BJ (cell line): ENCODE measurements around the gene TARP.
"Not testable (repeated sequence)": the region's sequence is repeated elsewhere in the genome, so short reads cannot be mapped to it uniquely, and the experiment has no call there.

ENCODE experiments used
- CTCF ChIA-PET: fragments of 350-600 bp; formaldehyde crosslinking; extraction: SDS; loops from one replicate; lab custom pipeline; 2021; ENCODE audit warnings: antibody characterized with exemption, inconsistent platforms; lab: Yijun Ruan, JAX
- POLR2A ChIA-PET: fragments of 300-600 bp; sonication (Branson Sonifier 250); formaldehyde crosslinking; extraction: SDS; loops from one replicate; lab custom pipeline; 2021; ENCODE audit warnings: antibody characterized with exemption; lab: Charles Lee
- DNase-seq: peaks from one replicate; pipeline ENCODE4 v3.0.0-alpha.2; 2011; ENCODE audit warnings: low read depth
- H3K27me3 ChIP-seq: 2 replicates; pipeline ENCODE4 v1.6.0; 2011; ENCODE audit warnings: low read length; ENCODE audit not compliant: control insufficient read depth, insufficient read depth
- H3K36me3 ChIP-seq: 2 replicates; pipeline ENCODE4 v1.5.1; 2011; ENCODE audit warnings: low read length; ENCODE audit not compliant: control insufficient read depth, insufficient read depth
- H3K4me3 ChIP-seq: 2 replicates; pipeline ENCODE4 v1.5.1; 2011; ENCODE audit warnings: low read depth, mild to moderate bottlenecking, control low read depth, low read length
- TF ChIP-seq, protein P1 (sequence below): IDR thresholded peaks from 2 replicates; pipeline ENCODE4 v1.5.1; 2011; ENCODE audit warnings: low read depth, mild to moderate bottlenecking, control low read depth, inconsistent platforms, low read length, moderate library complexity; ENCODE audit not compliant: insufficient read depth

The TARP gene

DNA sequence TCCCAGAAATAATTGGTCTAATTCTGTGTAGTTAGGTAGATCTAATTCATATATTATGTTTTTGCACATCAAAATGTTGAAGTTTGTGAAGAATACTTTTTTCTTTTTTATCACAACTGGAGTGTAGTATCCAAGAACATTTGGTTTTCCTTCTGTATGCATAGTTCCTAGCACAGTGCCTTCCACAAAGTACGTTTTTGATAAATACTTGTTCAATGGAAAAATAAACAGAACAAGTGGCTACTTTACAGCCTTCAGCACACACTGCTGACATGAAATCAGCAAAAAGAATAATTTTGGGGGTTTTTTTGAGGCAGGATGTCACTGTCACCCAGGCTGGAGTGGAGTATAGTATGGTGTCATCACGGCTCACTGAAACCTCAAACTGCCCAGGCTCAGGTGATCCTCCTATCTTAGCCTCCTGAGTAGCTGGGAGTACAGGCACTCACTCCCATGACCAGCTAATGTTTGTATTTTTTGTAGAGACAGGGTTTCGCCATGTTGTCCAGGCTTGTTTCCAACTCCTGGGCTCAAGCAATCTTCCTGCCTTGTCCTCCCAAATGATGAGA, 27.9 kb downstream of the TARP start:
- no peak for DNase-seq
- POLR2A ChIA-PET = no interaction called here
- H3K27me3 ChIP-seq = no peaks in the 10 kb centered on the region
- CTCF ChIA-PET = no interaction called here
- TF ChIP-seq, protein P1, sequence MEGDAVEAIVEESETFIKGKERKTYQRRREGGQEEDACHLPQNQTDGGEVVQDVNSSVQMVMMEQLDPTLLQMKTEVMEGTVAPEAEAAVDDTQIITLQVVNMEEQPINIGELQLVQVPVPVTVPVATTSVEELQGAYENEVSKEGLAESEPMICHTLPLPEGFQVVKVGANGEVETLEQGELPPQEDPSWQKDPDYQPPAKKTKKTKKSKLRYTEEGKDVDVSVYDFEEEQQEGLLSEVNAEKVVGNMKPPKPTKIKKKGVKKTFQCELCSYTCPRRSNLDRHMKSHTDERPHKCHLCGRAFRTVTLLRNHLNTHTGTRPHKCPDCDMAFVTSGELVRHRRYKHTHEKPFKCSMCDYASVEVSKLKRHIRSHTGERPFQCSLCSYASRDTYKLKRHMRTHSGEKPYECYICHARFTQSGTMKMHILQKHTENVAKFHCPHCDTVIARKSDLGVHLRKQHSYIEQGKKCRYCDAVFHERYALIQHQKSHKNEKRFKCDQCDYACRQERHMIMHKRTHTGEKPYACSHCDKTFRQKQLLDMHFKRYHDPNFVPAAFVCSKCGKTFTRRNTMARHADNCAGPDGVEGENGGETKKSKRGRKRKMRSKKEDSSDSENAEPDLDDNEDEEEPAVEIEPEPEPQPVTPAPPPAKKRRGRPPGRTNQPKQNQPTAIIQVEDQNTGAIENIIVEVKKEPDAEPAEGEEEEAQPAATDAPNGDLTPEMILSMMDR = no peak
- H3K36me3 ChIP-seq = no peaks in the 10 kb centered on the region
- no peak overlapping the region for H3K4me3 ChIP-seq

DNA sequence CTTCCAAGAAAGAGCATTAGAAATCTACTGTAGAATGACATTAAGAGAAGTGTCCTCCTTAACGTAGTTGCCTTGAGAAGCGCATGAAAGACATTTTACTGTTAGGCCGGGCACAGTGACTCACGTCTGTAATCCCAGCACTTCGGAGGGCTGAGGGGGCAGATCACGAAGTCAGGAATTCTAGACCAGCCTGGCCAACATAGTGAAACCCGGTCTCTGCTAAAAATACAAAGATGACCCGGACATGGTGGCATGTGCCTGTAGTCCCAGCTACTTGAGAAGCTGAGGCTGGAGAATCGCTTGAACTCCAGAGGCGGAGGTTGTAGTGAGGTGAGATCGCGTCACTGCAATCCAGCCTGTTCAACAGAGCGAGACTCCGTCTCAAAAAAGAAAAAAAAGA, 28.9 kb downstream of the TARP start:
- TF ChIP-seq, protein P1 = no peak
- Histone ChIP-seq H3K36me3 (no peaks in the 10 kb centered on the region), H3K27me3 (no peaks in the 10 kb centered on the region), H3K4me3 (no peak overlapping the region)
- POLR2A ChIA-PET = no interaction called here
- no peak for DNase-seq
- CTCF ChIA-PET = interaction anchor here (0.7 kb wide), 1 partner anchor 57 kb away, joined by 3 read pairs; no protein-coding TSS in a partner anchor

DNA sequence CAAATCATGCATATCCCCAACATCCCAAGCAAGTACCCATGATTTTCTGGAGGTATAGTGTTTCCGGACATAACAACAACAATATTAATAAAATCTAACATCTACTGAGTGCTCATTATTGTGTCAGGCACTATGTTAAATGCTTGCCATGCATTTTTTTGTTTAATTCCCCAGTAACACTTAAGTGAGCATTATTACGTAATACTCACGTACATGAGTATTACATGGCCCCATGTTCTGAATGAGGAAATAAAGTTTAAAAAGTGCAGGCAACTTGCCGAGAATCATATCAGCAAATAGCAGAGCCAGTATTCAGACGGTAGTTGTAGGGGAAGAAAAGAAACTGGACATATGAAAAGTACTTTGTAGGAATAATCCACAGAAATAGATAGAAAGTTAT, 30.1 kb downstream of the TARP start:
- H3K4me3 ChIP-seq, H3K27me3 ChIP-seq, CTCF ChIA-PET, POLR2A ChIA-PET, H3K36me3 ChIP-seq, DNase-seq: not testable (repeated sequence)

DNA sequence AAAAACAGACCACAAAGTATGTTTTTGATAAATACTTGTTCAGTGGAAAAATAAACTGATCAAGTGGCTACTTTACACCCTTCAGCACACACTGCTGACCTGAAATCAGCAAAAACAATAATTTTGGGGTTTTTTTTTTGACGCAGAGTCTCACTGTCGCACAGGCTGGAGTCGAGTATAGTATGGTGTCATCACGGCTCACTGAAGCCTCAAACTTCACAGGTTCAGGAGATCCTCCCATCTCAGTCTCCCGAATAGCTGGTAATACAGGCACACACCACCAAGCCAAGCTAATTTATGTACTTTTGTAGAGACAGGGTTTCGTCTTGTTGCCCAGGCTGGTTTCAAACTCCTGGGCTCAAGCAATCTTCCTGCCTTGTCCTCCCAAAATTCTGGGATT, 30.6 kb downstream of the TARP start:
- TF ChIP-seq, protein P1 = no peak
- ChIA-PET POLR2A (no interaction called here), CTCF (no interaction called here)
- Histone ChIP-seq H3K4me3 (no peak overlapping the region), H3K27me3 (no peaks in the 10 kb centered on the region), H3K36me3 (no peaks in the 10 kb centered on the region)
- no peak for DNase-seq

DNA sequence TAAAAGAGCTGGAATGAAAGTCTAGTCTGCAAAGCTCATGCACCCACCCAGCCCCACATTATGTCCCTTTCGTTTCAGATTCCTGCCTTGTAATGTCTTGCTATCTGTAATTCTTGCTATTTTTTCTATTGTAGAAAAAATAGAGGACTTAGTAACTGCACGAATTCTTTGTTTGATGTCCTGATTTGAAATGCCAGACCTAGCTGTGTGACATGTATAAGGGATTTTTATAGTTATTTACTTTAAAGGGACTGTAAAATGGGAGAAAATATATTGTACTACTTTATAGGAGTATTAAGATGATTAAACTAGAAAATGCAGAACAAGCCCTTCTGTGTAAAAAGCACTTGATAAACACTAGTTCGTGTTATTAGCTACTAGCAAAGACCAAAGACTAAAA, 32.4 kb downstream of the TARP start:
- H3K36me3 ChIP-seq = no peaks in the 10 kb centered on the region
- H3K27me3 ChIP-seq = no peaks in the 10 kb centered on the region
- ChIA-PET POLR2A (no interaction called here), CTCF (no interaction called here)
- DNase-seq = no peak
- no peak overlapping the region for H3K4me3 ChIP-seq
- TF ChIP-seq, protein P1 = no peak

DNA sequence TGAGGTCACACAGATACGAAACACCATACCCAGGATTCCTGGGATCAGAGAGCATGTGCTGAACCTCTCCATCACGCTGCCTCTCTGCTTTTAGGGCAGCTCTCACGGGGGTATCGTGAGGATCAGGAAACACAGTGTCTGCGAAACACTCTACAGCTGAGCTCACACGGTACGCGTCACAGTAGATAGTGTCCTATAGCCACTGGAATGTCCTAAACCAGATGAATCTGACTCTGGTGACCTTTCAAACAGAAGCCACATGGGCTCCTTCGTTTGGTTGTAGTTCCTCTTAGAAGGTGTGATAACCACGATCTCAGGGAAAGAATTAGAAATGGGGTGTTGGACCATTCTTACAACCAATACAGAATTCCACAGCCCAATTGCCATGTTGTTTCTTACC, 34.3 kb downstream of the TARP start:
- H3K27me3 ChIP-seq, DNase-seq, H3K4me3 ChIP-seq, CTCF ChIA-PET, H3K36me3 ChIP-seq, POLR2A ChIA-PET: not testable (repeated sequence)
